Superior temporal gyrus (tissue), 1 donor: ENCODE results near the gene DLG2.
"Not testable (repeated sequence)": the region's sequence is repeated elsewhere in the genome, so short reads cannot be mapped to it uniquely, and the experiment has no call there.

Experiments used
- DNase-seq: peaks from one replicate; pipeline ENCODE4 v3.0.0-alpha.2; 2016; ENCODE audit errors: extremely low spot score

DLG2 gene

GRCh38 chr11:85643191-85643614, 16.1 kb upstream of the DLG2 start:
- no peak for DNase-seq

- DNase-seq: no peak
Observed at GRCh38 chr11:85634747-85635146, 7.6 kb upstream of the DLG2 start.

GRCh38 chr11:85628771-85629341, 1.7 kb upstream of the DLG2 start:
- no peak for DNase-seq

GRCh38 chr11:85627998-85628770, 1.0 kb upstream of the DLG2 start, which contains the start of gene TMEM126B:
Gene TMEM126B (plus strand): TSS chr11:85628593. CDS start chr11:85628608, 15 bp downstream.
- DNase-seq: peak; percentile 99

GRCh38 chr11:85626496-85626895, 648 bp downstream of the DLG2 start:
- no peak for DNase-seq

- DNase-seq: no peak
Observed at GRCh38 chr11:85620256-85620655, 6.9 kb downstream of the DLG2 start.

GRCh38 chr11:85619499-85619898, 7.6 kb downstream of the DLG2 start:
- no peak for DNase-seq

GRCh38 chr11:85611643-85612042, 15.5 kb downstream of the DLG2 start:
- DNase-seq: not testable (repeated sequence)

- not testable (repeated sequence) for DNase-seq
Observed at GRCh38 chr11:85609286-85609685, 17.9 kb downstream of the DLG2 start.

- DNase-seq: not testable (repeated sequence)
Observed at GRCh38 chr11:85608621-85609020, 18.5 kb downstream of the DLG2 start.

- DNase-seq: not testable (repeated sequence)
Observed at GRCh38 chr11:85606237-85606636, 20.9 kb downstream of the DLG2 start.

- no peak for DNase-seq
Observed at GRCh38 chr11:85603220-85603619, 23.9 kb downstream of the DLG2 start.

GRCh38 chr11:85602526-85603213, 24.5 kb downstream of the DLG2 start:
- DNase-seq: no peak

- no peak for DNase-seq
Observed at GRCh38 chr11:85599083-85599482, 28.1 kb downstream of the DLG2 start.

GRCh38 chr11:85596886-85597285, 30.3 kb downstream of the DLG2 start:
- DNase-seq: no peak

GRCh38 chr11:85595285-85595884, 31.8 kb downstream of the DLG2 start:
- DNase-seq: peak; percentile 84

- DNase-seq: peak; percentile 80
Observed at GRCh38 chr11:85590848-85591483, 36.2 kb downstream of the DLG2 start.

GRCh38 chr11:85589373-85589772, 37.8 kb downstream of the DLG2 start:
- no peak for DNase-seq

GRCh38 chr11:85582111-85582510, 45.0 kb downstream of the DLG2 start:
- DNase-seq: no peak

- no peak for DNase-seq
Observed at GRCh38 chr11:85575388-85575787, 51.8 kb downstream of the DLG2 start.

- DNase-seq: no peak
Observed at GRCh38 chr11:85572056-85572455, 55.1 kb downstream of the DLG2 start.

GRCh38 chr11:85569525-85569924, 57.6 kb downstream of the DLG2 start:
- no peak for DNase-seq
